LNCaP clone FGC (cell line): Measurements from ENCODE around the gene SSH2.

ENCODE experiments used
- DNase-seq: peaks from one replicate; pipeline ENCODE4 v3.0.0-alpha.2; 2011; ENCODE audit warnings: low read depth
- H3K4me3 ChIP-seq: 2 replicates; pipeline ENCODE4 v1.5.1; 2011; ENCODE audit warnings: mild to moderate bottlenecking, low read depth, low read length, control low read depth
- CTCF ChIP-seq: IDR thresholded peaks from 2 replicates; pipeline ENCODE4 v1.5.1; 2012; ENCODE audit warnings: mild to moderate bottlenecking; ENCODE audit not compliant: control insufficient read depth, insufficient read depth; ENCODE audit errors: extremely low read depth

Gene SSH2

GRCh38 chr17:29576214-29577000 lies 353.6 kb downstream of the SSH2 start:
- TF ChIP-seq CTCF = no peak
- no peak for DNase-seq

More at GRCh38 chr17:29576214-29577000, 353.6 kb downstream of the SSH2 start:
- H3K4me3 ChIP-seq = no peak overlapping the region
